Body of pancreas (tissue), 4 donors: ENCODE data around the gene MAPK1. TPM values are rescaled to one million over a fixed set of nuclear protein-coding genes. Genes with fewer than 3 reads are reported as not detected.
A peak's percentile ranks its signal among the peaks of the same experiment; 100 is the strongest.
"Not testable (repeated sequence)": the region's sequence is repeated elsewhere in the genome, so short reads cannot be mapped to it uniquely, and the experiment has no call there.

Experiments
- ATAC-seq: fragments of 150-250 bp; one replicate; pipeline ENCODE4 v1.9.1; 2016
- DNase-seq, 4 donors: peaks; one replicate each; pipeline ENCODE4 v3.0.0-alpha.2; 2019
- H3K27ac ChIP-seq, 4 donors: fragments of 200-600 bp; sonication (generic); 1 replicate in 3 of 4; 2 replicates in 1 of 4; pipeline versions ENCODE4 v1.5.1 to v1.6.1; 2016 to 2019; ENCODE audit warnings: mild to moderate bottlenecking in 1 of 4, mixed read lengths in 1 of 4, moderate library complexity in 1 of 4
- H3K27me3 ChIP-seq, 2 donors: fragments of 200-600 bp; sonication (generic); one replicate each; pipeline ENCODE4 v1.6.0; 2016; ENCODE audit warnings: mild to moderate bottlenecking in 1 of 2
- H3K36me3 ChIP-seq, 2 donors: fragments of 200-600 bp; sonication (generic); replicated peaks in 1 of 2; 2 replicates each; pipeline ENCODE4 v1.5.1; 2016; ENCODE audit warnings: low read depth in 2 of 2; ENCODE audit not compliant: insufficient read depth in 1 of 2
- H3K4me1 ChIP-seq: fragments of 200-600 bp; sonication (generic); one replicate; pipeline ENCODE4 v1.6.0; 2016
- H3K4me3 ChIP-seq, 2 donors: fragments of 200-600 bp; sonication (generic); 1 replicate in 1 of 2; 2 replicates in 1 of 2; pipeline ENCODE4 v1.5.1; 2016 to 2019
- H3K9me3 ChIP-seq, 3 donors: fragments of 200-600 bp; sonication (generic); 1 replicate in 2 of 3; 2 replicates in 1 of 3; pipeline ENCODE4 v1.5.1; 2016
- POLR2A ChIP-seq, 3 donors: fragments of 450-650 bp; IDR thresholded peaks; one replicate each; pipeline ENCODE4 v1.6.1; 2016; ENCODE audit warnings: antibody characterized with exemption in 3 of 3, mild to moderate bottlenecking in 2 of 3
- WGBS, 2 donors: methylation state at CpG; one replicate each; pipeline ENCODE4 v1.1.5; 2017; 5-methylcytosine and 5-hydroxymethylcytosine counted together
- intact Hi-C: fragments of 100-400 bp; cut with DNase I; formaldehyde crosslinking; loops from one replicate; pipeline ENCODE4 v1.15.1; 2023
- total RNA-seq, 2 donors: library from RNA; depleted of rRNA; stranded (reverse); fragments of >200 nt; gene quantifications; one replicate each; pipeline ENCODE4 v1.1.0, GENCODE V29; 2016
- TF ChIP-seq, protein P1 (sequence below), 7 experiments: fragments of 450-650 bp in 4 of 7; fragments of 200-600 bp in 3 of 7; sonication (generic) in 3 of 7; IDR thresholded peaks; one replicate each; pipeline ENCODE4 v1.5.1; 2016 to 2019; ENCODE audit warnings: antibody characterized with exemption in 7 of 7

The MAPK1 gene
- total RNA-seq, 2 donors from 2014 or later = 25.4 to 44.1 TPM

DNA sequence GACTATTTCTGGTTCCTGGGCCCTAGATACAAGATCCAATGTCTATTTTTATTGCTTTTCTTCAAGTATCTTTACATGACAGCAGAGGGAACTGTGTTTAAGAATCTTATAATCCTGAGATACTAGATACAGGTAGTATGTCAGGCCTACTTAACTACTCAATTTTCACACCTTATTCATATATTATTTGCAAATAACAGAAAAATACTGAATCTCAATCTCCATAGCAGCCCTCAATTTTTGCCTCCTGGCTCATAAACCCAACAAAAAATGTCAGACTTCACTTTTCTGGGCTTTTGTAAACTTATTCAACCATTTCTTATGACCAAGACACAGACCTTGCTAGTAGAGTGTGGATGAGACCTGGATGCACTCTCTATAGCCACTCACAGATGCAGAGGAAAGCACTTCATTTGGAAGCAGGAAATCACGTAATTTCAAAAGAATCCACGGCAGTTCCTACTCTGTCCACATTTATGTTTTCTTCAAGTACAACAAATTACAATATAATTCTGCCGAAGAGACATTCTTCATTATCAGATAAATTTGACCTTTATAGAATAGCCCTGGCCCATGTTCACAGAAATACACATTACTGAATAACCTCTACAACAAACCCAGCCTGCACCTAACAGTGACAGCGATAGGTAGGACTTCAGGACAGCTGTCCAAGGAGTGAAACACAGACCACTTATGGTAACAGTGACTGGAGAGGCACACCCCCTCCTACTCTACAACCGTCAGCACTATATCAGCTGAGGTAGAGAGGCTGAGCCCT, 69.8 kb downstream of the MAPK1 start:
- ATAC-seq (no peak), DNase-seq (no peak)
- H3K27me3 ChIP-seq = no peaks in the 10 kb centered on the region
- H3K36me3 ChIP-seq = peaks cover 7 to 10% of the 10 kb centered on the region in 2 donors
- H3K9me3 ChIP-seq = no peaks in the 10 kb centered on the region
- 78 to 84% methylated on average over 5 of the region's 5 CpGs for WGBS, 2 donors
- no peak for TF ChIP-seq POLR2A (IDR thresholded peaks at IDR 0.05)
- TF ChIP-seq, protein P1, sequence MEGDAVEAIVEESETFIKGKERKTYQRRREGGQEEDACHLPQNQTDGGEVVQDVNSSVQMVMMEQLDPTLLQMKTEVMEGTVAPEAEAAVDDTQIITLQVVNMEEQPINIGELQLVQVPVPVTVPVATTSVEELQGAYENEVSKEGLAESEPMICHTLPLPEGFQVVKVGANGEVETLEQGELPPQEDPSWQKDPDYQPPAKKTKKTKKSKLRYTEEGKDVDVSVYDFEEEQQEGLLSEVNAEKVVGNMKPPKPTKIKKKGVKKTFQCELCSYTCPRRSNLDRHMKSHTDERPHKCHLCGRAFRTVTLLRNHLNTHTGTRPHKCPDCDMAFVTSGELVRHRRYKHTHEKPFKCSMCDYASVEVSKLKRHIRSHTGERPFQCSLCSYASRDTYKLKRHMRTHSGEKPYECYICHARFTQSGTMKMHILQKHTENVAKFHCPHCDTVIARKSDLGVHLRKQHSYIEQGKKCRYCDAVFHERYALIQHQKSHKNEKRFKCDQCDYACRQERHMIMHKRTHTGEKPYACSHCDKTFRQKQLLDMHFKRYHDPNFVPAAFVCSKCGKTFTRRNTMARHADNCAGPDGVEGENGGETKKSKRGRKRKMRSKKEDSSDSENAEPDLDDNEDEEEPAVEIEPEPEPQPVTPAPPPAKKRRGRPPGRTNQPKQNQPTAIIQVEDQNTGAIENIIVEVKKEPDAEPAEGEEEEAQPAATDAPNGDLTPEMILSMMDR (IDR thresholded peaks at IDR 0.05) = no peak
- H3K4me3 ChIP-seq = no peak overlapping the region
- H3K27ac ChIP-seq = peak overlapping the region in 1 of 4 donors; percentile 12
- H3K4me1 ChIP-seq = peaks cover 9% of the 10 kb centered on the region
- intact Hi-C loops = no loop called here

DNA sequence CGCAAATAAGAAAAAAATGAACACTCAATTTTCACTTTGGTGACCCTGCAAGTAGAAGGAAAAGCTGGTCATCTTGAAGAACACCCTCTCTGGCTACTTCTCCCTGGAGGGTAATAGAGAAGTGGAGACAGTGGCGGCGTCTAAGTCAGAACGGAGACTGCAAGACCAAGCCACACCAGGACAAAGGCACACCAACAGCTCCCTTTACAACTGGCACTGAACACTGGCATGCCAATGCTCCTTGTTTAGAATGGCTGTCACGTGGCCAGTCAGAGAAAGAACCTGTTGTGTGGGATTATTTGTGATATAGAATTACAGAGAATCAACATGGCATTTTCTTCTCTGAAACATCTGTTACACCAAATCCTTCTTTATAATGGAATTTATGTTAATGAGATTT, 70.6 kb downstream of the MAPK1 start:
- Histone ChIP-seq H3K36me3 (peaks cover 7 to 8% of the 10 kb centered on the region in 2 donors), H3K27me3 (no peaks in the 10 kb centered on the region), H3K27ac (peak overlapping the region in 1 of 4 donors; percentile 18), H3K4me3 (no peak overlapping the region), H3K4me1 (peaks cover 9% of the 10 kb centered on the region), H3K9me3 (no peaks in the 10 kb centered on the region)
- intact Hi-C loops = no loop called here
- 50 to 52% methylated on average over 4 to 5 of the region's 5 CpGs for WGBS, 2 donors
- no peak for TF ChIP-seq POLR2A (IDR thresholded peaks at IDR 0.05)
- ATAC-seq (no peak), DNase-seq (peak in 3 of 4 donors; percentile 46 to 71 (median 53))

DNA sequence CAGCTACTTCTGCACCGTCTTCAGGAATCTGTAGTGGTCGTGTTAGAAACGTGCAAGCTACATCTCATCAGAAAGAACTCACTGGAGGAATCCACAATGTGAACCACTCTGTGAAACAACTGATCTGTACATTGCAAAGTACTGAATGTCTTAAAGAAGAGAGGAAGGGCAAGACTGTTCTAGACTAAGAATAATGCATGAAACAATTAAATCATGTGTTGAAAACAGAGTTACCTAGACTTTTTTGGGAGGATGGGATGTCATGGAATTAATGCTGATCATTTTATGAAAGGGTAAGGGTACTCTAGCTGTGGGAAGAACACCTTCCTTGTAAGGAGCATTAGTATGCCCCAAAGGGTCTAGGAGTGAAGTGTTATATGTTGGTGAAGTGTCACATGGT, 71.2 kb downstream of the MAPK1 start:
- TF ChIP-seq, protein P1 (IDR thresholded peaks at IDR 0.05) = no peak
- no peak for TF ChIP-seq POLR2A (IDR thresholded peaks at IDR 0.05)
- peaks cover 7 to 8% of the 10 kb centered on the region in 2 donors for H3K36me3 ChIP-seq
- no peak overlapping the region for H3K27ac ChIP-seq
- no peaks in the 10 kb centered on the region for H3K27me3 ChIP-seq
- H3K4me1 ChIP-seq = peaks cover 9% of the 10 kb centered on the region
- intact Hi-C loops = no loop called here
- H3K4me3 ChIP-seq = no peak overlapping the region
- DNase-seq (no peak), ATAC-seq (no peak)
- no peaks in the 10 kb centered on the region for H3K9me3 ChIP-seq
- 75 to 97% methylated on average over 3 of the region's 3 CpGs for WGBS, 2 donors

DNA sequence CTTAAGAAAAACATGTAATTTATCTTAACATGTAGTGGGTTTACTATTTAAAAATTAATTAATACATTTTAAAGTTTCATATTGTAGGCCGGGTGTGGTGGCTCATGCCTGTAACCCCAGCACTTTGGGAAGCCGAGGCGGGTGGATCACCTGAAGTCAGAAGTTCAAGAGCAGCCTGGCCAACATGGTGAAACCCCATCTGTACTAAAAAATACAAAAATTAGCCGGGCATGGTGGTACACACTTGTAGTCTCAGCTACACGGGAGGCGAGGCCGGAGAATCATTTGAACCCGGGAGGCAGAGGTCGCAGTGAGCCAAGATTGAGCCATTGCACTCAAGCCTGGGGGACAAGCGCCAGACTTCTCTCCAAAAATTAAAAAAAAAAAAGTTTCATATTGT, 73.7 kb downstream of the MAPK1 start:
- H3K27me3 ChIP-seq, H3K4me3 ChIP-seq, H3K4me1 ChIP-seq, ATAC-seq, H3K9me3 ChIP-seq, DNase-seq, intact Hi-C loops, H3K27ac ChIP-seq: not testable (repeated sequence)
- peaks cover 4 to 11% of the 10 kb centered on the region in 2 donors for H3K36me3 ChIP-seq
- 95 to 98% methylated on average over 10 of the region's 10 CpGs for WGBS, 2 donors

DNA sequence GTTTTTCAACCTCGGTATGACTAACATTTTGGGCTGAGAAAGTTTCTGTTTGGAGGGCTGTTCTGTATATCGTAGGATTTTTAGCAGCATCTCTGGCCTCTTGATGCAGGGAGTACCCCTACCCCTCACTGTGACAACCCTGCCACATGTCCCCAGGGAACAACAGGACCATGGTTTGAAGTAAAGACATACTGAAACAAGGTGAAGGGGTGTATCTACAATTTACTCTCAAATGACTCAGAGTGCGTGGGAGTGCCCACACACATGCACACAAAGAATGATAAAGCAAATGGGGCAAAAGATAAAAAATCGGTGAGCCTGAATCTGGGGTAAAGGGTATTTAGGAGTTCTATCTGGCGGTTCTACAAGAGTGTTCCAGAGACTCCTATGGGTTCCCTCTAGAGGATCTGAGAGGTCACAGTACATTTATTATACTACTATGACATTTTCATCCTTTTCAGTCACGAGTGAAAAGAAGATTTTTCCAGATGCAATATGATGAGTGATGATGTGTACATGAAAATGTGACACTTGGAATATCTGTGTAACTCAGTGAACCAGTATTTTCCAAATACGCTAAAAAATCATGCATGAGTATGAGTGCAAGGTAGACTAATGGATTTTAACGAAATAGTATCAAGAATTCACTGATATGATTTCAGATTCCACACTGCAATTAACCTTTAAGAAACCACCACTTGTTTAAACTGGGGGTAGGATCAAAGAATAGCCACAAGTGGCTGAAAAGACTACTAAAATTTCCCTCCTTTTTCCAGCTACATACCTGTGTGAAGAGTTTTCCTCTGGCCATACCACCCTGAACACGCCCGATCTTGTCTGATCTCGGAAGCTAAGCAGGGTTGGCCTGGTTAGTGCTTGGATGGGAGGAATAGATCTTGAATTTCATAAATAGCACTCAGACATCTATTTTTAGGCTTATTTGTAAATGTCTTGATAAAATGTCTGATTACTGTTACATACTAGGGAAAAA, 75.5 kb downstream of the MAPK1 start:
- H3K27me3 ChIP-seq = no peaks in the 10 kb centered on the region
- WGBS, 2 donors = 71 to 73% methylated on average over 11 of the region's 11 CpGs
- H3K27ac ChIP-seq = no peak overlapping the region
- H3K4me1 ChIP-seq = peaks cover 2% of the 10 kb centered on the region
- DNase-seq = no peak
- H3K9me3 ChIP-seq = no peaks in the 10 kb centered on the region
- no peak overlapping the region for H3K4me3 ChIP-seq
- TF ChIP-seq, protein P1 (IDR thresholded peaks at IDR 0.05) = no peak
- intact Hi-C loops = no loop called here
- H3K36me3 ChIP-seq = peaks cover 3 to 17% of the 10 kb centered on the region in 2 donors
- no peak for ATAC-seq

DNA sequence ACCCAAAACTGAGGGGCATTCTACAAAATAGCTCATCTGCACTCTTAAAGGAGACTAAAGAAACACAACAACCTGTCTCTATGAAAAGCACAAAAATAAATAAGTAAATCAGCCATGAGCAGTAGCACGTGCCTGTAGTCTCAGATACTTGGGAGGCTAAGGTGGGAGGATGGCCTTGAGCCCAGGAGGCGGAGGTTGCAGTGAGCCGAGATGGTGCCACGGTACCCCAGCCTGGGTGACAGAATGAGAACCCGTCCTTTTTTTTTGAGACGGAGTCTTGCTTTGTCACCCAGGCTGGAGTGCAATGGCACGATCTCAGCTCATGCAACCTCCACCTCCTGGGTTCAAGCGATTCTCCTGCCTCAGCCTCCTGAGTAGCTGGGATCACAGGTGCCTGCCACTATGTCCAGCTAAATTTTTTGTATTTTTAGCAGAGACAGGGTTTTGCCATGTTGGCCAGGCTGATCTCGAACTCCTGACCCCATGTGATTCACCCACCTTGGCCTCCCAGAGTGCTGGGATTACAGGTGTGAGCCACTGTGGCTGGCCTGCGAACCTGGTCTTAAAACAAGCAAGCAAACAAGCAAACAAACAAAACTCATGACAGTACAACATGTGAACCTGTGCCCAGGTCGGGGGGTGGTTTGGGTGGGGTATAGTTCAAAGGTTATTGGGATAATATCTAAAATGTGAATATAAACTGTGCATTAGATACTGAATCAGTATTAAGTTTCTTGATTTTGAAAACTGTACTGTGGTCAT, 76.4 kb downstream of the MAPK1 start:
- H3K4me1 ChIP-seq, H3K9me3 ChIP-seq, H3K27me3 ChIP-seq, DNase-seq, H3K27ac ChIP-seq, H3K4me3 ChIP-seq, ATAC-seq, intact Hi-C loops: not testable (repeated sequence)
- H3K36me3 ChIP-seq = peaks cover 3 to 14% of the 10 kb centered on the region in 2 donors
- 95 to 96% methylated on average over 10 to 11 of the region's 11 CpGs for WGBS, 2 donors
